IPS-18a (cell line): ENCODE data around the gene LGALS12.
A peak's percentile ranks its signal among the peaks of the same experiment; 100 is the strongest.

Experiments
- H3K27ac ChIP-seq: one replicate; pipeline ENCODE4 v1.5.1; 2013; ENCODE audit warnings: low read length
- H3K27me3 ChIP-seq: one replicate; pipeline ENCODE4 v1.6.1; 2013; ENCODE audit warnings: mild to moderate bottlenecking, low read length; ENCODE audit not compliant: control insufficient read depth, insufficient read depth
- H3K36me3 ChIP-seq: one replicate; pipeline ENCODE4 v1.6.1; 2013; ENCODE audit warnings: low read depth, low read length; ENCODE audit not compliant: control insufficient read depth
- H3K4me1 ChIP-seq: one replicate; pipeline ENCODE4 v1.6.1; 2013; ENCODE audit warnings: low read depth, low read length; ENCODE audit not compliant: control insufficient read depth
- H3K4me3 ChIP-seq: one replicate; pipeline ENCODE4 v1.5.1; 2013; ENCODE audit warnings: low read length
- H3K9ac ChIP-seq: one replicate; pipeline ENCODE4 v1.6.1; 2013; ENCODE audit warnings: mild to moderate bottlenecking, low read length, moderate library complexity
- H3K9me3 ChIP-seq: one replicate; pipeline ENCODE4 v1.6.1; 2013; ENCODE audit warnings: low read depth, low read length; ENCODE audit not compliant: control insufficient read depth

The LGALS12 gene

GRCh38 chr11:63505857-63506528 is at the start of gene LGALS12:
LGALS12 (plus strand) TSS chr11:63506084; CDS start chr11:63506459, 375 bp downstream.
- H3K36me3 ChIP-seq = no peaks in the 10 kb centered on the region
- H3K9me3 ChIP-seq = no peaks in the 10 kb centered on the region
- no peak within 1 kb of the TSS for H3K27ac ChIP-seq
- H3K9ac ChIP-seq = no peak within 1 kb of the TSS
- no peaks in the 10 kb centered on the region for H3K27me3 ChIP-seq
- H3K4me3 ChIP-seq = no peak within 1 kb of the TSS
- peaks cover 26% of the 10 kb centered on the region for H3K4me1 ChIP-seq

- H3K27ac ChIP-seq = no peak overlapping the region
- no peak overlapping the region for H3K9ac ChIP-seq
- H3K9me3 ChIP-seq = no peaks in the 10 kb centered on the region
- H3K36me3 ChIP-seq = no peaks in the 10 kb centered on the region
- peaks cover 10% of the 10 kb centered on the region for H3K4me1 ChIP-seq
- no peaks in the 10 kb centered on the region for H3K27me3 ChIP-seq
- no peak overlapping the region for H3K4me3 ChIP-seq
Measured at GRCh38 chr11:63459586-63459985, 46.3 kb upstream of the LGALS12 start.

GRCh38 chr11:63462137-63462536 is 43.7 kb upstream of the LGALS12 start:
- H3K4me3 ChIP-seq = no peak overlapping the region
- no peaks in the 10 kb centered on the region for H3K27me3 ChIP-seq
- peaks cover 10% of the 10 kb centered on the region for H3K4me1 ChIP-seq
- H3K9ac ChIP-seq = no peak overlapping the region
- no peaks in the 10 kb centered on the region for H3K36me3 ChIP-seq
- no peak overlapping the region for H3K27ac ChIP-seq
- H3K9me3 ChIP-seq = no peaks in the 10 kb centered on the region

GRCh38 chr11:63470311-63470710 is 35.6 kb upstream of the LGALS12 start:
- Histone ChIP-seq H3K9ac (no peak overlapping the region), H3K27ac (no peak overlapping the region), H3K4me3 (no peak overlapping the region), H3K27me3 (no peaks in the 10 kb centered on the region), H3K36me3 (no peaks in the 10 kb centered on the region), H3K4me1 (no peaks in the 10 kb centered on the region), H3K9me3 (no peaks in the 10 kb centered on the region)

- Histone ChIP-seq H3K36me3 (no peaks in the 10 kb centered on the region), H3K9me3 (peaks cover 7% of the 10 kb centered on the region), H3K9ac (no peak overlapping the region), H3K4me1 (no peaks in the 10 kb centered on the region), H3K4me3 (no peak overlapping the region), H3K27me3 (no peaks in the 10 kb centered on the region), H3K27ac (no peak overlapping the region)
Measured at GRCh38 chr11:63472372-63472771, 33.5 kb upstream of the LGALS12 start.

- H3K4me1 ChIP-seq = no peaks in the 10 kb centered on the region
- H3K4me3 ChIP-seq = no peak overlapping the region
Measured at GRCh38 chr11:63476618-63477017, 29.3 kb upstream of the LGALS12 start.

GRCh38 chr11:63478896-63479295 is 27.0 kb upstream of the LGALS12 start:
- no peak overlapping the region for H3K27ac ChIP-seq
- no peaks in the 10 kb centered on the region for H3K4me1 ChIP-seq
- H3K9ac ChIP-seq = no peak overlapping the region
- peaks cover 7% of the 10 kb centered on the region for H3K9me3 ChIP-seq
- H3K36me3 ChIP-seq = no peaks in the 10 kb centered on the region
- H3K27me3 ChIP-seq = no peaks in the 10 kb centered on the region
- H3K4me3 ChIP-seq = no peak overlapping the region

More at GRCh38 chr11:63476618-63477017, 29.3 kb upstream of the LGALS12 start:
- Histone ChIP-seq H3K9ac (no peak overlapping the region), H3K27me3 (no peaks in the 10 kb centered on the region), H3K27ac (no peak overlapping the region), H3K9me3 (peaks cover 7% of the 10 kb centered on the region), H3K36me3 (no peaks in the 10 kb centered on the region)

GRCh38 chr11:63480039-63480438 is 25.8 kb upstream of the LGALS12 start:
- Histone ChIP-seq H3K4me1 (no peaks in the 10 kb centered on the region), H3K9ac (no peak overlapping the region), H3K27me3 (no peaks in the 10 kb centered on the region), H3K27ac (no peak overlapping the region), H3K36me3 (no peaks in the 10 kb centered on the region), H3K4me3 (no peak overlapping the region), H3K9me3 (peaks cover 7% of the 10 kb centered on the region)

- Histone ChIP-seq H3K4me3 (no peak overlapping the region), H3K9me3 (no peaks in the 10 kb centered on the region), H3K9ac (no peak overlapping the region), H3K27me3 (peaks cover 7% of the 10 kb centered on the region), H3K27ac (no peak overlapping the region), H3K4me1 (peaks cover 11% of the 10 kb centered on the region), H3K36me3 (no peaks in the 10 kb centered on the region)
Measured at GRCh38 chr11:63485777-63486176, 20.1 kb upstream of the LGALS12 start.

GRCh38 chr11:63488789-63489188 is 17.1 kb upstream of the LGALS12 start:
- Histone ChIP-seq H3K27me3 (peaks cover 24% of the 10 kb centered on the region), H3K4me3 (no peak overlapping the region), H3K36me3 (no peaks in the 10 kb centered on the region), H3K9ac (no peak overlapping the region), H3K4me1 (peaks cover 11% of the 10 kb centered on the region), H3K27ac (no peak overlapping the region), H3K9me3 (no peaks in the 10 kb centered on the region)

- no peak overlapping the region for H3K4me3 ChIP-seq
- no peaks in the 10 kb centered on the region for H3K36me3 ChIP-seq
- no peak overlapping the region for H3K27ac ChIP-seq
- H3K9ac ChIP-seq = peak overlapping the region; percentile 21
- peaks cover 24% of the 10 kb centered on the region for H3K27me3 ChIP-seq
- no peaks in the 10 kb centered on the region for H3K9me3 ChIP-seq
- peaks cover 11% of the 10 kb centered on the region for H3K4me1 ChIP-seq
Measured at GRCh38 chr11:63489879-63490278, 16.0 kb upstream of the LGALS12 start.

GRCh38 chr11:63490551-63491239 is 15.2 kb upstream of the LGALS12 start, which contains the start of gene PLAAT5:
PLAAT5 (minus strand) TSS chr11:63491167; CDS start chr11:63491034, 133 bp downstream.
- Histone ChIP-seq H3K27me3 (peaks cover 24% of the 10 kb centered on the region), H3K27ac (no peak within 1 kb of the TSS), H3K9me3 (no peaks in the 10 kb centered on the region), H3K36me3 (no peaks in the 10 kb centered on the region), H3K4me1 (peaks cover 11% of the 10 kb centered on the region), H3K4me3 (peak within 1 kb of the TSS; percentile 45), H3K9ac (peak within 1 kb of the TSS; percentile 28)
